AG09319 (cell line): ENCODE measurements around the gene CDH13.

ENCODE experiments used
- DNase-seq: peaks from one replicate; pipeline ENCODE4 v3.0.0-alpha.2; 2010; ENCODE audit warnings: low read depth; ENCODE audit errors: extremely low read depth
- CTCF ChIP-seq: IDR thresholded peaks from 2 replicates; pipeline ENCODE4 v1.5.1; 2011; ENCODE audit warnings: low read depth, mild to moderate bottlenecking, inconsistent platforms, low read length, moderate library complexity

Gene CDH13

GRCh38 chr16:83842756-83843507 lies 1216.2 kb downstream of the CDH13 start:
- no peak for TF ChIP-seq CTCF
- no peak for DNase-seq

- no peak for TF ChIP-seq CTCF
- no peak for DNase-seq
Measured at GRCh38 chr16:83843657-83844056, 1216.9 kb downstream of the CDH13 start.

- TF ChIP-seq CTCF, result no peak
- no peak for DNase-seq
Measured at GRCh38 chr16:83845263-83845662, 1218.5 kb downstream of the CDH13 start.

DNA sequence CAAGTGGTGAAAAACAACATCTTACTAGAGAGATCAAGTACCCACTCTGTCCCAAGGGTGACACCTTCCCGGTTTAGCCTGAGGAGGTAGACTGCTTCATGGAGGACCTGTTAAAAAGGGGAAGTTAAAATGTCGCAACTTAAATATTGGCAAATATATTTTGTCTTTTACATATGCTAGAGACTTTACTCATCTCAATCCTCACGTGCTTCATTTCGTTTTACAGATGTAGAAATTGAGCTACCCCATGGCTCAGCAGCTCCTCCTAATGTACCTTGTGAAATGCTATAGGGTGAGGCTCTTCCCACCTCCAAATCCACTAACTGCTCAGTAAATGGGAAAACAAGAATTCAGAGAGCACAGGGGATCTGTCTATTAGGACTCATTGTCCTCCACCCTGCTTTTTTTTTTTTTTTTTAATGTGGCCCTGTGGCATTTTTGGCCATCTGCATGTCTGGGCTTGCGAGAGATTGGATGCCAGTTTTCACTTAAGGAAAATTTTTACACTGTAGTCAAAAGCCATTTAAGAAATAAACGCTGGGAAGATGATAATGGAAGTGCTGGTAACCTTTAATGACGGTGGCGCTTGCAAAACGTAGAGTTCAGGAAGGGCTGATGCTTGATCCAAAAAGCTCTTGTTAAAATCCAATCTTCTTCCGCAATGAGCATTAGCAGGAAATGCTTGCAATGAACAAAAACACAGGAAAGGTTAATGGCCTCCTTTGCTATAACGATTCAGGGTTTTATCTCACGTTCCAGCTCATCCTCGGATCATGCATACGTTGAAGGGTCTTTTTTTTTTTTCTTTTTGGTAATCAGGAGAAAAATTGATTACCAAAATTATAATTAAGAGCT lies 1220.8 kb downstream of the CDH13 start:
- no peak for DNase-seq
- TF ChIP-seq CTCF, result no peak

- no peak for TF ChIP-seq CTCF
- no peak for DNase-seq
Measured at GRCh38 chr16:83849421-83849820, 1222.7 kb downstream of the CDH13 start.
